HG02610 (cell line): ENCODE measurements around the gene HOMEZ.
A peak's percentile ranks its signal among the peaks of the same experiment; 100 is the strongest.
"Not testable (repeated sequence)": the region's sequence is repeated elsewhere in the genome, so short reads cannot be mapped to it uniquely, and the experiment has no call there.

ENCODE experiments used
- ATAC-seq: cut with Tn5 transposase; IDR thresholded peaks from one replicate; pipeline ENCODE4 v1.9.1; 2021; ENCODE audit warnings: mild to moderate bottlenecking, moderate library complexity; ENCODE audit not compliant: unreplicated experiment

HOMEZ gene

DNA sequence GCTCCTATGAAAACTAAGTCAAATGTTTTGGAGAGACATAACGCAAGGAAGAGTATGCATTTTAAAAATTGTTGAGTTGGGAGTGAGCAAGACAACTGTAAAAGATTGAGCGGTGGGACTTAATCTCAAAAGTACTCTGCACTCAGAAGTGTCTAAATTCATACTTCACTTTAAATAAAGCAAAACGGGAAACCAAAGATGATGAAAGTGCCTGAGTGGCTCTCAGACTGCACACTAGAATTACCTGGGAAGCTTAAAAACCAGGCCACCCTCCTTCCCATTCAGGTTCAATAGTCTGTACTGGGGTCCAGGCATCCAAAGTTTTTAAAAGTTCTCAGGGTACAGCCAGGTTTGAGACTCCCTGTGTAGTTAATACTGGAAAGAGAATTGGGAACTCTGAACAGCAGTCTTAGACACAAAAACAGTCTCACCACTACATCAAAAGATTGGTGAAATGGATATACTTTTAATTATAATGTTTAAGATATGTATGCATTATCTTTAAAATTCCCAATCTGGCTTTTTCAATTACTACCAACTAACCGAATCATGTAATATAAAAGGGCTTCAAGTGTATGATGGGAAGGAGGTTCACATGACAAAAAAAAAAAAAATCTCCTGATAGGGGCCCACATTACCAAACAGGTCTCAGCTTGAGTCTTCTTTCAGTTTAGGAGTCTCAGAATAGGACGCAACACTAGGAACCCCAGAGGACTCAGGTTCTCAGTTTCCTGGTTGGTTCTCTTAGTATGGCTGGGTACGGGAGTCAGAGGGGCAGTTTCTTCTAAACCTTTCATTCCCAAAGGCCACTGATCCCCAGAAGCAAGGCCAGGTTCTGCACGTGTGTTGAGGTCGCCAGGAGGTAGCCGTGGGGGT lies 1.0 kb downstream of the HOMEZ start:
- ATAC-seq = no peak

DNA sequence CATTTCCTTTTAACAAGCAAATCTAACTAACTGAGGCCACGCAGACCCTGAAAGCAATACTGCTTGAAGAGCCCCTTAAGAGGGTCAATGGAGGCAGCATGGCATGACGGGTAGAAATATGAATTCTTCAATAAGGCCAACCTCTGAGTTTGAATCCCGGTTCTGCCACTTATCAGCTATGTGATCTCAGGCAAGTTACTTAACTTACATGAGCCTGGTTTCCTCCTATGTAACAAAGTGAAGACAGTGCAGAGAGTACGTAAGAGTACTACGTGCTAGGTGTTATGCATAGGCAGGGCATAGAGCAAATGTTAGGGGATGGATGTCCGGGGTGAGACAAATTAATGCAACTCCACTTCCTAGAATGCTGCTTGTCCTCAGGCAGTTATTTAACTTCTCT lies 4.7 kb downstream of the HOMEZ start:
- no peak for ATAC-seq

DNA sequence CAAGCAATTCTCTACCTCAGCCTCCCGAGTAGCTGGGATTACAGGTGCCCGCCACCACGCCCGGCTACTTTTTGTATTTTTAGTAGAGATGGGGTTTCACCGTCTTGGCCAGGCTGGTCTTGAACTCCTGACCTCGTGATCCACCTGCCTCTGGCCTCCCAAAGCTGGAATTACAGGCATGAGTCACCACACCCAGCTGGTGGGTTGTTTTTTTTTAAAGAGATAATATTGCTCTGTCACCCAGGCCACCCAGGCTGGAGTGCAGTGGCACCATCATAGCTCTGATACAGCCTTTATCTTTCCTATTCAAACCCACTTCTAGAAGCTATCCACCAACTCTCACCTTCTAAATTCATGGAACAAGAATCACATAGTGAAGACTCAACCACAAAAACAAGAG lies 8.0 kb downstream of the HOMEZ start:
- not testable (repeated sequence) for ATAC-seq

DNA sequence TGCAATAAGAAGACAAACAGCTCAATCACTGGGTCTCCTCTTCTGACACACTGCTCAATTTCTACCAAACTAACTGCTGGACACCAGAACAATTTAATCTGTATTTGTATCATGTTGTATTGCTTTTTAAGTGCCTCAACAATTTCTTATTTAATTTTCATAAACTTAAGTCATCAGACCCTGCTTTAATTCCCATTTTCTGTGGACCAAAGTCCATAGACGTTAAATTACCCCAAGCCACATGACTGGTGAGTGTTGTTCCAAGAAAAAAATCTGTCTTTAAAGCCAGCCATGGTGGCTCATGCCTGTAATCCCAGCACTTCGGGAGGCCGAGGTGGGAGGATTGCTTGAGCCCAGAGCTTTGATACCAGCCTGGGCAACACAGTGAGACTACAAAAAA lies 8.7 kb downstream of the HOMEZ start:
- ATAC-seq = no peak

DNA sequence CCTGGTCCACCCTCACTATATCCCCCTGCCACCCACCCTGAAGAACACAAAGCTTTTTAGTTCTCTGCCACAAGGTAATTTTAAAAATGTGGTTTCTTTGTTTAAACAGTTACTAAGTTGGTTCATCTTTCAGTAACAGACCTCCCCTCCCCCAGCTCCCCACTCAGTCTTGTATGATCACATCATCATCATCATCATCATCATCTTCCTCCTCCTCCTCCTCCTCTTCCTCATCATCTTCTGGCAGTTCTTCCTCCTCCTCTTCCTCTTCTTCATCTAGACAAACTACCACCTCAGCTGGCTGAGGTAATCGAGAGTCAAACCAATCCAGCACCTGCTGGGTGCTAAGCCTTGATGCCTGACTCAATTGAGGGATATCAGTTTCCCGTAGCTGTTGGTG lies 10.5 kb downstream of the HOMEZ start:
- ATAC-seq = no peak

DNA sequence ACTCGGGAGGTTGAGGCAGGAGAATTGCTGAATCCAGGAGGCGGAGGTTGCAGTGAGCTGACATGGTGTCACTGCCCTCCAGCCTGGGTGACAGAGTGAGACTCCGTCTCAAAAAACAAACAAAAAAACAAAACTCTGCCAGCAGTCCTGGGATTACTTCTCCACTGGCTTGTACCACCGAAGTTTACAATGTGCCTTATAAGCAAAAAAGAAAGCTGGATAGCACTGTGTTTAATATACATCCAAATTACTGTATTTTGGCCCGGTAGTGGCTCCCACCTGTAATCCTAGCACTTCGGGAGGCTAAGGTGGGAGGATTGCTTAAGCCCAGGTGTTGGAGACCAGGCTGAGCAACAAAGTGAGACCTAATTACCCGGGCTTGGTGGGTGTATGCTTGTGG lies 16.7 kb downstream of the HOMEZ start:
- no peak for ATAC-seq

DNA sequence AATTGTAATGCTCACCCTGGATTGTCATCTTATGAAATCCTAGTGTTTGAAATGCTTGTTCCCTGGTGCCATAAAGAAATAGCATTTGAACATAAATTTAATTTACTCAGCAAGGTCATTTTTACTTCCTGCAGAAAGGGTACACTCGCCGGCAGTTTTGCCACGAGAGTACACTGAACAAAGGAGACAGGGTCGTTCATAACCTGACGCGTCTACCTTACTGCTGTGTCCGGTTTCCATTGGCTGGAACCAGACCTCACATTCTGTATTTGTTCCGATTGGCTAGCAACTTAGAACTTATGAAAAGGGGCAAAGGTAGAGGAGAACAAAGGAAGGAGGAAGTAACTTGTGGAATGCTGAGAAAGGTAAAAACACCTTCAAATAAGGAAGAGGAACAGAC lies 25.1 kb downstream of the HOMEZ start:
- ATAC-seq = not testable (repeated sequence)

DNA sequence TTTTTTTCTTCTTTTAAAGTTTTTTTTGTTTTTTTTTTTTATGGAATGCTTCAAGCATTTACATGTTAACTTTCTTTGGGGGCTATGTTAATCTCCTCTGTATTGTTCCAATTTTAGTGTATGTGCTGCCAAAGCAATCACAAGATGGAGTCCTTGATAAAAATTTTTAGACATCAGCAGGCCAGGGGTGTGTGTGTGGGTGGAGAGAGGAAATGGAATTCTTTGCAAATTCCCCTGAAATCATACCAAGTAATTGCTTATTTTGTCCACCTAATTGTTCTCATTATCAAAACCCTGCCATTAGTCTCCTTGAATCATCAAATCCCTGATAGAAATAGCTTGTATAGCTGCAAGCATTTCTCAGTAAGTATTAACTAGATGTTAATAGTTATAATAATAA lies 26.5 kb downstream of the HOMEZ start:
- ATAC-seq = no peak

DNA sequence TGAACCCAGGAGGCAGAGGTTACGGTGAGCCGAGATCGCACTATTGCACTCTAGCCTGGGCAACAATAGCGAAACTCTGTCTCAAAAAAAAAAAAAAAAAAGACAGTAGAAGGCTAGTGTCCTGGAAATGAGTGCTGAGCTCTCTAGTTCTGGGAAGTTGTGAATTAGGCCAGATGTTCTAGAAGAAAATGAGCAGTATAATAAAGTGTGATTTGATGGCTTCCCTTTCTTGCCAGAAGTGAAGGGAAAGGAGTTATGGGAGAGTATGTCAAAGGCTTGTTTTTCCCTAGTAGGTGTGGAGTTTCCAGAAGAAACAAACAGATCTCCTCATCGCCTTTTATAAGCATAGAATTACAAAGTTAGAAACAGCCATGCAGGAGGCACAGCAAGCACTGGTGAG lies 27.7 kb downstream of the HOMEZ start:
- no peak for ATAC-seq

DNA sequence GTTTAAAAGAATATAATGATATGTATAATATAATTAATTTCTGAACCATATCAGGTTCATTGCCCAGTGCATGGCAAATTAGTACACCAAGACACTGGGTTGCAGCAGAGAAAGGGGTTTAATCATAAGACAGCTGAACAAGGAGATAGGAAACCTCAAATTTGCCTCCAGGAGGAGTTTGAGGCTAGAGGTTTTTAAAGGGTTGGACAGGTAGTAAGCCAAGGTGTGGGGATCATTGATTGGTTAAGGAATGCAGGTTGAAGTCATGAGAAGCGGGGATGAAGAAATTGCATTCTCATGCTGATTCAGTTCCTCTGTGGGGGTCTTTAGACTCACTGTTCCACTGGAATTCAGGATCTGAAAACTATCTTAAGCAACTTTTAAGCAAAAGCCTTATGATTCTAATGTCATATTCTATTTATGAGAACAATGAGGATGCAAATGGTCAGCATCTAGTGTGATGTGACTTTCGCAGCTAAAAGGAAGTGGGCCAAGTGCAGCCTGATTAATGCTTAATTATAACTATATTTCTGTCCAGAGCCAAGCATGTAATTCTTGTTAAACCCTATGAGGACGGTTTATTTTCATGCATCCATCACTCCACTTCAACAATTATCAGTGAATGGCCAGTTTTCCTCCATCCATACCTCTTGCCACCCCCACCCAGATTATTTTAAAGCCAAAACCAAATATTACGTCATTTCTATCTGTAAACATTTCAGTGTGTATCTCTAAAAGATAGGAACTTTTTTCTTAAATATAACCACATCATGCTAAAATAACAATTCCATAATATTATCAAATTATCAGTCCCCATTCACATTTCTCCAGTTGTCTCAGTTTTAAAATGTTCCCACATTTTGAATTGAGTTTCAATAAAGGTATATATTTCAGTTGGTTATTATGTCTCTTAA lies 33.3 kb downstream of the HOMEZ start:
- no peak for ATAC-seq

DNA sequence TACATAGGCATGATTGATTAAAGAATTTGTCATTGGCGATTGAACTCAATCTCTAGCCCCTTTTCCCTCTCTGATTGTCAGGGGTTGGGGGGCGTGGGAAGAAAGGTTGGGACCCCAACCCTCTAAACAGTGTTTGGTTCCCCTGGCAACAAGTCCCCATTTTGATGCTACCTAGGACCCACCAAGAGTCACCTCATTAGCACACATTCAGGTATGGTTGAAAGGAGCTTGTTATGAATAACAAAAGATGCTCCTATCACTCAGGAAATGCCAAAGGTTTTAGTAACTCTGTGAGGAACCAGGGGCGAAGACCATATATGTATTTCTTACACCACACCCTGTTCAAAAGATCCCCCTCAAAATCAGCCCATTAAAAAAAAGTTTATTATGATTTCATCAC lies 33.9 kb downstream of the HOMEZ start:
- no peak for ATAC-seq

DNA sequence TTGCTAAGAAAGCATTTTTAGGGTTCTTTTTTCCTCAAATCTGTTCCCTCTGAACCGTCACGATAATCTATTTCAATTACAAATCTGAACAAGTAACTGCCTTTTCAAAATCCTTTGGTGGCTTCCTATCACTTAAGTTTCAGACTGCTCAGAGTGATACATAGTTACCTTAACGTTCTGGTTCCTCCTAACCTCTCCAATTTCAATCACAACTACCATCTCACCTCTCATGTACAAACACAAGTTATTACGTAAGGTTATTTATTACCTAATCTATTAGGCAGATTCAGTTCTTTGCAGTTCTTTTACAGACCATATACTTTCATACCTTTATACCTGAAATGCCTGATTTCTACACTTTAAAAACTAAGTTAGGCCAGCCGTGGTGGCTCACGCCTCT lies 36.1 kb downstream of the HOMEZ start:
- no peak for ATAC-seq

DNA sequence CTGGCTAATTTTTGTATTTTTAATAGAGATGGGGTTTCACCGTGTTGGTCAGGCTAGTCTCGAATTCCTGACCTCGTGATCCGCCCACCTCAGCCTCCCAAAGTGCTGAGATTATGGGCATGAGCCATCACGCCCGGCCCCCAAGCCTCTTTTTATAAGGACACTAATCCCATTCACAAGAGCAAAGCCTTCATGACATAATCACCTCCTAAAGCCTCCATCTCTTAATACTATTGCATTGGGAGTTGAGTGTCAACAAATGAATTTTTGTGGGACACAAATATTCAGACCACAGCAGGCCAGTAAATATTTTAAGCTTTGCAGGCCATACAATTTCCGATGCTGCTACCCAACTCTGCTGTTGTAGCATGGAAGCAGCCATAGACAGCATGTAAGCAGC lies 37.3 kb downstream of the HOMEZ start:
- ATAC-seq = no peak

DNA sequence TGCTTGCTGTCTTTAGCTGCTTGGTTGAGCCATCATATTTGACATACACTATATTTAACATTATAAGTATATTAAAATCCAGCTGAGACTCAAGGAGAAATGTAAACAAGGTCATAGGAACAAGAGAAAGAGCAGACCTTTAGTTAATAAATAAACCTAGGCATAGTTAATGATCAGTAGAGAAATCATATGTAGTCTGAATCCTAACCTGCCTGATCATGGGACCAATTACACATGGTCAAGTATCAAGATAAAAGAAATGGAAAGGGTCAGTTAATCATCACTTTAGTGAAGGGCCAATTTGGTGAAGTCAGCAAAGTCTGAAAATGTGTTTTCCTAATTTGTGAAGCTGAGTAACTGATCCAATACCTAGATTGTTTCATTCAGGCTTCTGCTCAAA lies 40.6 kb downstream of the HOMEZ start:
- ATAC-seq = no peak

DNA sequence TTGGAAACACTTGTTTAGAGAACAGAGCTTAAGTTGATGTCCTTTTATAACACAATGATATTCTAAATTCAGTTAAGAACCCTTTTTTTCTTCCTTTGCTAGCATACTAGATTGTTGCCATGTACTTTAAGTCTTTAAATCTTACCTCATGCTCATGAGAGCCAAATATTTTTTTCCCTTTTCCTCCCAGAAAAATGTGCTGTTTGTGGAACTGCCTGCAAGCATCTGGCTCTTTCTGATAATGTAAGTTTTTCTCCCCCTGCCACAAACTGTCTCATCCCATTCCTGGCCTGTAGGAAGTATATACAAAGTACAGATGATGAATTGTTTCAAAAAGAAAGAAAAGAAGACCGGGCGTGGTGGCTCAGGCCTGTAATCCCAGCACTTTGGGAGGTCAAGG lies 42.9 kb downstream of the HOMEZ start:
- no peak for ATAC-seq

DNA sequence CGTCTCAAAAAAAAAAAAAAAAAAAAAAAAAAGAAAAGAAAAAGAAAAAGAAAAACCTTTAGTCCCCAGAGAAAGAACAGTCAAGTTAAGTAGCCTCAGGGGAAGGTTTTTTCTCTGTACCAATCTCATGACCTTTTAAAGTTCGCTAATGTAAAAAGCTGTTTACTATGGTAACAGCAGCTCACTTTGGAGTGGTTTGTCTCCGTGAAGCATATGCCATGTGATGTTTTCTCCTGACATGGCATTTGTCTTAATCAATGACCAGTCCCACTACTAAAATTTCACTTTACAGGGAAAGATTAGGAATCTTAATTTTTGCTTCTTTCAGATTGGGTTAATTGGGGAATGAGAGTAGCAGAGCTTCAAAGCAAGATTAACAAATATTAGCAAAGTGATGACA lies 43.9 kb downstream of the HOMEZ start:
- no peak for ATAC-seq

DNA sequence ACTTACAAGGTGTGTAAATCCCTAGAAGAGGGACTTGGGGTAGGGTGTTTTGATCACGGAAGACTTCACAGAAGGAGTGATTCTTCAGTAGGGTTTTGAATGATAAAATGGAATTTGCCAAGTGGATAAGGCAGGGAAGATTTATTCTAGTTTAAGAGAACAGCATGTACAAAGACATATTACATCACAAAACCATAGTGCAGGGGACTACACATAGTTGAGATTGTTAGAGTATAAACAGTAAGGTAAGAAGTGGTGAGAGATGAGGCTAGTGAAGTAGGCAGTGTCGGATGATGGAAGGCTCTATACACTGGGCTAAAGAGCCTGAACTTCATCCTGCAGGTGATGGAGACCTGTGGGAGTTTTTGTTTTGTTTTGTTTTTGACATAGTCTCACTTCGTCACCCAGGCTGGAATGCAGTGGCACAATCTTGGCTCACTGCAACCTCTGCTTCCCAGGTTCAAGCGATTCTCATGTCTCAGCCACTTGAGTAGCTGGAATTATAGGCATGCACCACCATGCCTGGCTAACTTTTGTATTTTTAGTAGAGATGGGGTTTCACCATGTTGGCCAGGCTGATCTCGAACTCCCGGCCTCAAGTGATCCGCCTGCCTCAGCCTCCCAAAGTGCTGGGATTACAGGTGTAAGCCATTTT lies 44.7 kb downstream of the HOMEZ start:
- not testable (repeated sequence) for ATAC-seq

DNA sequence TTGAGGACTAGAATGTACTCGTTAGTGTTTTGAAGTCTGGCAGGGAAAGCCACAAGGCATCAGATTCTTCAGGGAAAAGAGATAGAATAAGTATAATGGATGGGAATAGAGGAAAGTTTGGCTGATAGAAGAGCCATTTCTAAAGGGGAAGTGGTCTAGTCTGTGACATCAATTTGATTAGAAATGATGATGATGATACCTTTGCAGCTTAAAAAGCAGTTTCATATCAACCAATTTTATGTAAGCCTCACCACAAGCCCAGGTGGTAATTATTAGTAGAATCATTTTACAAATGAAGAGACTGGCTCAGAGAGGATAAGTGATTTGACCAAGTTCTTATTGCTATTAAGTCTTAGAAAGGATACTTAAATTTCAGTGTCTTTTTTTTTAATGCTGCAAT lies 45.3 kb downstream of the HOMEZ start:
- no peak for ATAC-seq

DNA sequence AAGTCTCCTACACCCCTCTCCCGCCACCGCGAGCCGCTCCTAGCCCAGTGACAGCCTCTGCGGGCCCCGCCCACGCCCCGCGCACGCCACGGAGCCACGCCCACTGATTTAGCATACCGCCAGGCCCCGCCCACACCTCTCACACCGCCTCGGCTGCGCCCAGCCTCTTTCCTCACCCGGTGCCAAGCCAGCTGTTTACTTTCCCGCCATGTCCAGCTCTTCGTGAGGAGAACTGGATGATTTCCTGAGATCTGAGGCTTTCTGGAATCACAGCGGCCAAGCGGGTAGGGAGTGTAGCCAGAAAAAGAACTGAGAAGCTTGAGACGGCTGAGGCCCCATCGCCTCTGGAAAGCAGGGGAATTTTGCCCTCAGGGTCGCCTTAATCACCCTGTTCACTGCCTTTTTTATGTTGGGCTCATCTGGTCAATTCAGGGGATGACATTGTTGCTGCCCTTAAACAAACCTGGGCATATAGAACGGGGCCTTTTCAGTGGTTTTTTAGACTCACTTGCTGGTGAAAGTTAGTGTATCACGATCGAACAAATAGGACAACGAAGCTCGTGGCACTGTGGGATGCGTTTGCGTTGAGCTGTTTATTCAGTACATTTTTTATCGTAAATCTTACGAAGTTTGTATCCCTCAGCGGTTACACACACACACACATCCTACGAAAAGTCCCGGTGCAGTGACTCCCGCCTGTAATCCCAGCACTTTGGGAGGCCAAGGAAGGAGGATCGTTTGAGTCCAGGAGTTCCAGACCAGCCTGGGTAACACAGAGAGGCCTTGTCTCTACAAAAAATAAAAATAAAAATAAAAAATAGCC lies 47.9 kb downstream of the HOMEZ start, which contains the start of gene RNF212B:
Gene RNF212B, plus strand, starts transcription at position 165 of the 823 bp plus-strand sequence. CDS start 2,410 bp downstream, outside the sequence.
- peak; percentile 79 for ATAC-seq

DNA sequence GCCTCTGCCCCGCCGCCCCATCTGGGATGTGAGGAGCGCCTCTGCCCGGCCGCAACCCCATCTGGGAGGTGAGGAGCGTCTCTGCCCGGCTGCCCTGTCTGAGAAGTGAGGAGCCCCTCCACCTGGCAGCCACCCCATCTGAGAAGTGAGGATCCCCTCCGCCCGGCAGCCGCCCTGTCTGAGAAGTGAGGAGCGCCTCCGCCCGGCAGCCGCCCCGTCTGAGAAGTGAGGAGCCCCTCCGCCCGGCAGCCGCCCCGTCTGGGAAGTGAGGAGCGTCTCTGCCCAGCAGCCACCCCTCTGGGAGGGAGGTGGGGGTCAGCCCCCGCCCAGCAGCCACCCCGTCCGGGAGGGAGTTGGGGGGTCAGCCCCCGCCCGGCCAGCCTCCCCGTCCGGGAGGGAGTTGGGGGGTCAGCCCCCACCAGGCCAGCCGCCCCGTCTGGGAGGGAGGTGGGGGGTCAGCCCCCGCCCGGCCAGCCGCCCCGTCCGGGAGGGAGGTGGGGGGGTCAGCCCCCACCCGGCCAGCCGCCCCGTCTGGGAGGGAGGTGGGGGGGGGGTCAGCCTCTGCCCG lies 53.6 kb downstream of the HOMEZ start:
- not testable (repeated sequence) for ATAC-seq
